ENCODE results near the gene LPP. TPM values are rescaled to one million over a fixed set of nuclear protein-coding genes. Genes with fewer than 3 reads are reported as not detected.
A peak's percentile ranks its signal among the peaks of the same experiment; 100 is the strongest.

Gene LPP
- total and polyA plus RNA-seq, 2 of the 4 experiments (the other 2 are of a cell fraction): 16.0 to 130 TPM

DNA sequence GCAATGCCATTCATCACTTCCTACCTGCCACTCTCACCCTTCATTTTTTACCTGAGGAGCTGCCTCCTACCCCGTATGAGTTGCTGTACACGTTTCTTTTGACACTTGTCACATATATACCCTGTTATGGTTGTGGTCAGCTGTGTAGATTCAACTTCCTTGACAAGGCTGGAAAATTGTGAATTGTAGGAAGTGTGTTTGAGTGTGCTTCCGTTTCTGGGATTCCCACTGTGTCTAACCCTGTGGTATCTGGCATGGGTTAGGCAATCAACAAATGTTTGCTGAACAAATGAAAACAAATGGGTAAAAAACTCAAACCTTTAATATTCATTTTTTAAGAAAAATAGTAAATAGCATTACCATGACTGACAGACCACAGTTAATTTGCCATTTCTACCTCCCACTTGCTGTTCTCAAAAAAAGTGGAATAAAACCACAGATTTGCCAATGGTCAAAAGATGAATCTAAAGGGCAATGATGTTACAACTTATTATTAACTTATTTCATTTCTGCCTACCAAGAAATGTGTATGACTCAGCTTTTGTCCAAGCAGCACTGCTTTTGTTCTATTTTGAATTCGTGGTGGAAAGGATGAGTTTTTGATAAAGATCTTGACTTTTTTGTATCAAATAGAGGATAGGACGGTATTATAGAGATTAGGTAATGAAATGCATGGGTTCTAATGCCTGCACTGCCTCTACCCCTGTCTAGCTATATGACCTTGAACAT is 404.6 kb downstream of the LPP start:
- Histone ChIP-seq H3K23ac (ENCODE audit: low read depth, low read length) (no peak overlapping the region), H2BK20ac (ENCODE audit: low read depth, low read length) (no peak overlapping the region), H3K27ac (ENCODE audit: insufficient read depth, low read length) (no peak overlapping the region), H3K4me3 (ENCODE audit: insufficient read depth, low read depth, low read length) (no peak overlapping the region), H2AK9ac (replicated peaks; ENCODE audit: low read depth, low read length, poor library complexity) (no peak overlapping the region), H3K4me2 (ENCODE audit: low read depth, low read length) (no peak overlapping the region), H2BK15ac (ENCODE audit: low read depth, low read length) (no peak overlapping the region), H3K9me3 (ENCODE audit: control insufficient read depth, insufficient read depth, low read length) (no peaks in the 10 kb centered on the region), H3K56ac (ENCODE audit: extremely low read depth, insufficient read depth, low read length) (no peak overlapping the region), H2AFZ (replicated peaks; ENCODE audit: low read length, poor library complexity) (no peak overlapping the region), H3K18ac (ENCODE audit: low read depth, low read length) (no peak overlapping the region; the same call in 1 of the 2 replicates), H2BK120ac (ENCODE audit: low read depth, low read length) (no peak overlapping the region), H3K9ac (ENCODE audit: low read depth, low read length) (no peak overlapping the region), H4K8ac (ENCODE audit: low read depth in 2 of 2, low read length in 2 of 2) (no peak overlapping the region), H3K4ac (ENCODE audit: low read depth, low read length) (no peak overlapping the region), H3K79me1 (ENCODE audit: low read depth in 1 of 2, low read length in 2 of 2) (peaks cover 39 to 84% of the 10 kb centered on the region in 2 experiments), H3K36me3 (ENCODE audit: control insufficient read depth, insufficient read depth, low read length) (peaks cover 5% of the 10 kb centered on the region; the same call in 1 of the 2 replicates), H2AK5ac (ENCODE audit: low read depth, low read length) (no peak overlapping the region), H3K9me1 (ENCODE audit: insufficient read depth, low read length) (peaks cover 10% of the 10 kb centered on the region), H2BK5ac (ENCODE audit: low read depth, low read length, poor library complexity, severe bottlenecking) (no peak overlapping the region), H4K5ac (ENCODE audit: low read depth, low read length) (no peak overlapping the region), H4K91ac (ENCODE audit: insufficient read depth, low read depth, low read length) (no peak overlapping the region), H3K4me1 (ENCODE audit: control insufficient read depth, insufficient read depth, low read length) (peaks cover 12% of the 10 kb centered on the region), H3K27me3 (ENCODE audit: control insufficient read depth, insufficient read depth, low read length) (no peaks in the 10 kb centered on the region), H3K14ac (replicated peaks; ENCODE audit: low read depth, low read length) (no peak overlapping the region; the same call in 1 of the 2 replicates), H4K20me1 (ENCODE audit: insufficient read depth, low read length) (peaks cover 9% of the 10 kb centered on the region; the same call in 1 of the 2 replicates)
- dilution Hi-C loops (cut with HindIII; ENCODE audit: low sequenced_read_pairs, unreplicated experiment) (no loop called here), in situ Hi-C loops (cut with MboI; ENCODE audit: low sequenced_read_pairs) (no loop called here), intact Hi-C loops (cut with micrococcal nuclease) (no loop called here)
- DNase-seq: peak; percentile 39
- TF ChIP-seq RCOR1 (IDR thresholded peaks at IDR 0.05; ENCODE audit: insufficient replicate concordance, low read length): no peak
- peak; percentile 34; the same call in 1 of the 2 replicates for TF ChIP-seq NFE2L2 (IDR thresholded peaks at IDR 0.05; ENCODE audit: low read depth, low read length)
- TF ChIP-seq MAFK (IDR thresholded peaks at IDR 0.05; ENCODE audit: low read depth, low read length): 0 out of 2 replicates have a peak, but pooled peaks have one; percentile 19
- CTCF ChIA-PET: no interaction called here
- POLR2A ChIA-PET (ENCODE audit: unreplicated experiment): no interaction called here
- no peak for ATAC-seq (ENCODE audit: low read depth)
- 100% methylated on average over 1 of the region's 5 CpGs; no CpG with 5 or more reads in 1 of the 2 experiments for WGBS, 2 experiments (ENCODE audit: extremely low coverage in 2 of 2, insufficient read length in 1 of 2)
- BruUV-seq (replicated peaks): no TSS peak
